NCI-H2227 treated with DMSO at 0.1 percent for 48 hours (cell line): ENCODE results near the gene NT5DC4.

ENCODE experiments used
- DNase-seq: peaks from one replicate; lab custom pipeline; 2025; lab: John Stamatoyannopoulos, UW

NT5DC4 gene

DNA sequence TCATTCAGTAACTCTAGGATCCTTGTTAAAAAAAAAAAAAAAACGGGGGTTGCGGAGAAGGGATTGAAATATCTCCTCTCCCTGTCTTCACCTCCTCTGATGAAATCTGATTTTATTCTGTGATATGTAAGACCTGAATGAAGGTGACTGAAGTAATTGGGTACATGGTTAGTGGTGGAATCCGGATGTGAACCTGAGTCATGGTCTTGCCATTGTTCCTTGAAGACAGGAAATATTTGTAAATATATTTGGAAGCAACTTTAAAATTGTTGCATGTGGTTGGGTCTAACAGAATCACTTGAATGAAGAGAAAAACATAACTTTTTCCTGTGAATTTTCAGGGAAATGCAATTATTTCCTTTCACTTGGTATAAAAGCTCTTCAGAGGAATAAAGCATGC is 66.5 kb downstream of the NT5DC4 start:
- DNase-seq: no peak

DNA sequence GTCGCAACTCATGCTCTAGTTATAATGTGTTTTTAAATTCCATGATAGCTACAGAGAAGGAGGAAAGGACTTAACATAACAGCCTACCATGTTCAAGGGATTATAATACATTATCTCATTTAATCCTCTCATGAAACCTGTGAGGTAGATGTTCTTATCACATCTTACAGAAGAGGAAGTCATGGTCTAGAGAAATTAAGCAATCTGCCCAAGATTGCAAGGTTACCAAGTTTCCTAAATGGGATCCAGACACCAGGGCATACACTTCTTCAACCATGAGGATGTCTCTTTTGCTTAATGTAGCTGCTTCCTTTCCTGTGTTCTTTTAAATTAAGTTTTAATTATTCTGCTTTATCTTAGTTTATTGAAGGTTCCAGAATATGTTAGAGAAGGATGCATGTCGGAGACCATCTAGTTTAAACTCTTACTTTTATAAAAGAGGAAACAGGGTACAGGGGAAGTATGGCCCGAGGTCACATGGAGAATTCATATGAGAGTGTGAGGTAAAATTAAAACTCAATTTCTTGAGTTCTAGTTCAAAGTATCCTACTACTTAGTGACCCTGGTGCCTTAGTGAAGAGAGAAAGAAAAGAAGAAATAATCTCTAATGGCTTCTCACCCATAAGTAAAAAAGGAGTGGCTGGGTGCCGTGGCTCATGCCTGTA is 67.0 kb downstream of the NT5DC4 start:
- no peak for DNase-seq

DNA sequence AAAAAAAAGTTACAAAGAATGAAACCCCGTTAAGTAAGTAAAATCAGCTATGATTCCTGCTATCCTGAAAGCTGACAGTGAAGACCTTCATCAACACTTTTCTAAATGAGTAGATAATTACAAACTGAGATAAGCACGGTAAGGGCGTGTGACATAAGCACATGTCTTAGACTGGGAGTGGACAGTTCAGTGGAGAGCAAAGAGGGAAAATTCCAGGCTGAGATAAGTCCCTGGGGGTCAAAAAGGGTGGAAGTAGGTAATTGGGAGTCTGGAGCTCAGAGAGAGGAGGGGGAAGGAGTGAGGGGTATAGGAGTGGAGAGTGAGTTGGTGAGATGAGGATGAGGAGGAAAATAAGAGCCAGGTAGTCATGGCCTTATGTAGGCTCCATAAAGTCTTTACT is 67.8 kb downstream of the NT5DC4 start:
- no peak for DNase-seq
